Measurements from ENCODE around the gene FOXB1. TPM values are rescaled to one million over a fixed set of nuclear protein-coding genes. Genes with fewer than 3 reads are reported as not detected.

Gene FOXB1
- polyA plus RNA-seq, 1 experiment = not detected

- no peak for TF ChIP-seq CTCF (IDR thresholded peaks at IDR 0.05; ENCODE audit: insufficient read depth, low read depth, low read length)
- POLR2A ChIA-PET = no interaction called here
- DNase-seq (ENCODE audit: low read depth) = no peak
- Histone ChIP-seq H3K36me3 (ENCODE audit: control insufficient read depth, insufficient read depth, low read length) (no peaks in the 10 kb centered on the region), H3K4me3 (ENCODE audit: low read depth, low read length) (no peak overlapping the region), H3K27me3 (ENCODE audit: control insufficient read depth, insufficient read depth, low read length) (no peaks in the 10 kb centered on the region)
- CTCF ChIA-PET = no interaction called here
These were observed 38.4 kb upstream of the FOXB1 start for GRCh38 chr15:59965741-59966140.

GRCh38 chr15:59966262-59966661 is 37.8 kb upstream of the FOXB1 start:
- Histone ChIP-seq H3K4me3 (ENCODE audit: low read depth, low read length) (no peak overlapping the region), H3K27me3 (ENCODE audit: control insufficient read depth, insufficient read depth, low read length) (no peaks in the 10 kb centered on the region), H3K36me3 (ENCODE audit: control insufficient read depth, insufficient read depth, low read length) (no peaks in the 10 kb centered on the region)
- ChIA-PET CTCF (no interaction called here), POLR2A (no interaction called here)
- no peak for TF ChIP-seq CTCF (IDR thresholded peaks at IDR 0.05; ENCODE audit: insufficient read depth, low read depth, low read length)
- no peak for DNase-seq (ENCODE audit: low read depth)

- Histone ChIP-seq H3K27me3 (ENCODE audit: control insufficient read depth, insufficient read depth, low read length) (no peaks in the 10 kb centered on the region), H3K4me3 (ENCODE audit: low read depth, low read length) (no peak overlapping the region), H3K36me3 (ENCODE audit: control insufficient read depth, insufficient read depth, low read length) (no peaks in the 10 kb centered on the region)
- CTCF ChIA-PET = no interaction called here
- TF ChIP-seq CTCF (IDR thresholded peaks at IDR 0.05; ENCODE audit: insufficient read depth, low read depth, low read length) = no peak
- POLR2A ChIA-PET = no interaction called here
- no peak for DNase-seq (ENCODE audit: low read depth)
These were observed 35.8 kb upstream of the FOXB1 start for GRCh38 chr15:59968314-59968713.

GRCh38 chr15:59972241-59972640 is 31.9 kb upstream of the FOXB1 start:
- no peak overlapping the region for H3K4me3 ChIP-seq (ENCODE audit: low read depth, low read length)
- H3K27me3 ChIP-seq (ENCODE audit: control insufficient read depth, insufficient read depth, low read length) = no peaks in the 10 kb centered on the region
- no peaks in the 10 kb centered on the region for H3K36me3 ChIP-seq (ENCODE audit: control insufficient read depth, insufficient read depth, low read length)
- ChIA-PET POLR2A (no interaction called here), CTCF (no interaction called here)
- TF ChIP-seq CTCF (IDR thresholded peaks at IDR 0.05; ENCODE audit: insufficient read depth, low read depth, low read length) = no peak
- DNase-seq (ENCODE audit: low read depth) = no peak

GRCh38 chr15:59976480-59977271 is 27.4 kb upstream of the FOXB1 start:
- Histone ChIP-seq H3K4me3 (ENCODE audit: low read depth, low read length) (no peak overlapping the region), H3K36me3 (ENCODE audit: control insufficient read depth, insufficient read depth, low read length) (no peaks in the 10 kb centered on the region), H3K27me3 (ENCODE audit: control insufficient read depth, insufficient read depth, low read length) (no peaks in the 10 kb centered on the region)
- TF ChIP-seq CTCF (IDR thresholded peaks at IDR 0.05; ENCODE audit: insufficient read depth, low read depth, low read length) = no peak
- ChIA-PET POLR2A (no interaction called here), CTCF (no interaction called here)
- no peak for DNase-seq (ENCODE audit: low read depth)
